Left ventricle myocardium inferior (tissue), 1 donor: ENCODE data around the gene INPP4A. TPM values are rescaled to one million over a fixed set of nuclear protein-coding genes. Genes with fewer than 3 reads are reported as not detected.

Experiments used
- DNase-seq: peaks from one replicate; pipeline ENCODE4 v3.0.0-alpha.2; 2020
- H3K27ac ChIP-seq: fragments of 200-600 bp; replicated peaks from 2 replicates; pipeline ENCODE4 v1.8.0; 2021
- H3K27me3 ChIP-seq: fragments of 200-600 bp; 2 replicates; pipeline ENCODE4 v1.8.0; 2021; ENCODE audit warnings: low read depth
- H3K36me3 ChIP-seq: fragments of 200-600 bp; 2 replicates; pipeline ENCODE4 v1.8.0; 2021
- H3K4me1 ChIP-seq: fragments of 200-600 bp; 2 replicates; pipeline ENCODE4 v1.8.0; 2021
- H3K4me3 ChIP-seq: fragments of 200-600 bp; 2 replicates; pipeline ENCODE4 v1.8.0; 2021; ENCODE audit warnings: mild to moderate bottlenecking, moderate library complexity
- H3K9me3 ChIP-seq: fragments of 200-600 bp; replicated peaks from 2 replicates; pipeline ENCODE4 v1.8.0; 2021
- intact Hi-C: fragments of 100-400 bp; cut with micrococcal nuclease; formaldehyde crosslinking; loops from one replicate; pipeline ENCODE4 v1.11.0; 2022
- total RNA-seq: library from RNA; stranded (reverse); fragmentation: NEBNext Ultra II Directional; extraction: Animal tissue kit (Norgen Biotek cat#: 25700); gene quantifications from one replicate; pipeline ENCODE4 v1.2.1, GENCODE V29; 2021
- TF ChIP-seq, protein P1 (sequence below): fragments of 200-600 bp; IDR thresholded peaks from 2 replicates; pipeline ENCODE4 v1.8.0; 2021; ENCODE audit warnings: antibody characterized with exemption, mild to moderate bottlenecking, borderline replicate concordance
- donor health status: DM: no; HTN: yes; CAD: no; lungs with severe emphysema.

The INPP4A gene
- total RNA-seq, 1 donor from 2014 or later: 20.8 TPM

DNA sequence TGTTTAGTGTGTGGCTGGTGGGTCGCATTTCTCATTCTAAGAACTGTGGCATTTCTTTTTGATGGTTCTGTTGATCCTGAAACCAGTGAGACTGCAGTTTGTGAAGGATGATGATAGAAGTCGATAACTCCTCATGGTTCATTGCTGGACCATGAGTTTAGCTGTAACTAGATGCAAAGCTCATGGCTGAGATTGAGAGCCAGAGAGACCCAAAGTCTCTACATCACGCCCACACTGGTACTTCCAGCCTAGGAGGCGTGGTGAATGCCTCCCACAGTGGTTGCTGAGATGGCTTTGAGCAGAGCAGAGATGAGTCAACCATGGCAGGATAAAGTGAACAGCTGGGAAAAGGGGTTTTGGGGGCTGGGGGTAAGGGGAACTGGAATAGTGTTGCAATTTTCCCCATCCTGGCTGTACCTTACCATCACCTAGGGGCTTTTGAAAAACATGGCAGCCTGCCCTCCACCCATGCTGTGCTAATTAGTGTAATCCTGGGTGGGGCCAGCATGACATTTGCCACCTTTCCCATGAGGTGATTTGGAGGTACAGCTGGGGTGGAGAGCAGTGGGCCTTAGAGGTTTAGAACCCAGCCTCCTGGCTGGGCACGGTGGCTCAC, 24.1 kb downstream of the INPP4A start:
- H3K27ac ChIP-seq: no peak overlapping the region
- TF ChIP-seq, protein P1, sequence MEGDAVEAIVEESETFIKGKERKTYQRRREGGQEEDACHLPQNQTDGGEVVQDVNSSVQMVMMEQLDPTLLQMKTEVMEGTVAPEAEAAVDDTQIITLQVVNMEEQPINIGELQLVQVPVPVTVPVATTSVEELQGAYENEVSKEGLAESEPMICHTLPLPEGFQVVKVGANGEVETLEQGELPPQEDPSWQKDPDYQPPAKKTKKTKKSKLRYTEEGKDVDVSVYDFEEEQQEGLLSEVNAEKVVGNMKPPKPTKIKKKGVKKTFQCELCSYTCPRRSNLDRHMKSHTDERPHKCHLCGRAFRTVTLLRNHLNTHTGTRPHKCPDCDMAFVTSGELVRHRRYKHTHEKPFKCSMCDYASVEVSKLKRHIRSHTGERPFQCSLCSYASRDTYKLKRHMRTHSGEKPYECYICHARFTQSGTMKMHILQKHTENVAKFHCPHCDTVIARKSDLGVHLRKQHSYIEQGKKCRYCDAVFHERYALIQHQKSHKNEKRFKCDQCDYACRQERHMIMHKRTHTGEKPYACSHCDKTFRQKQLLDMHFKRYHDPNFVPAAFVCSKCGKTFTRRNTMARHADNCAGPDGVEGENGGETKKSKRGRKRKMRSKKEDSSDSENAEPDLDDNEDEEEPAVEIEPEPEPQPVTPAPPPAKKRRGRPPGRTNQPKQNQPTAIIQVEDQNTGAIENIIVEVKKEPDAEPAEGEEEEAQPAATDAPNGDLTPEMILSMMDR: no peak
- no peak overlapping the region for H3K4me3 ChIP-seq
- H3K4me1 ChIP-seq: peaks cover 57% of the 10 kb centered on the region
- no peaks in the 10 kb centered on the region for H3K9me3 ChIP-seq
- no peaks in the 10 kb centered on the region for H3K27me3 ChIP-seq
- no peaks in the 10 kb centered on the region for H3K36me3 ChIP-seq
- no peak for DNase-seq
- intact Hi-C loops: no loop called here

DNA sequence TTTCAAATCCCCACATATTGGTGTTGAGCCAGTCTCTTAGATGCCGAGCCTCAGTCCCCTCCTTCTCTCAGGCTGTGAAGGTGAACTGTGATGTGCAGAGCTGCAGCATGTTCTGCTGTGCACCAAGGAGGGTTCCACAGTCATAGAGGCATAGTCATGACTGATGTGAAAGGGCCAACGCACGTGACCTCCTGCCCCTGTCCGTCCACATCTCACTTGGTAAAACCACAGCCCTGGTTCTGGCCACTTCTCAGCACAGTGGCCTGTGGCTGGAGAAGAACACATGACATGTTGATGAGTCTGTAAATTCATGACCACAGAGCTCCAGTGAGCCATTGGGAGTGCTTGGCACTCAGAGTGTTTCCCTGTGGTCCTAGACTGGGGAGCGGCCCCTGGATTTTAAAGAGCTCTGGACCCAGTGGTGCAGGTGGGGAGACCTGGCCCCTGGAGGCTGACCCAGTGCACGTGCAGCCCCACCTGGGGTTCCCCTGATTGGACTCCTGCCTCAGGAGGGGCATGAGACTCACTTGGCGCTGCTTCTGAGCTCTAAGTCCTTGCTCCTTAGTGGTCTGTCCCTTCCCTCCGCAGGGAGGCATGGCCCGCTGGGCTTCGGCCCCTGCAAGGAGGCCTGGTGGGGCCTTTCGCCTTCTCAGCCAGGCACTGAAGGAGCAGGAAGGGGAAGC, 25.3 kb downstream of the INPP4A start:
- intact Hi-C loops: no loop called here
- H3K36me3 ChIP-seq: no peaks in the 10 kb centered on the region
- H3K4me1 ChIP-seq: peaks cover 53% of the 10 kb centered on the region
- DNase-seq: no peak
- TF ChIP-seq, protein P1: no peak
- no peaks in the 10 kb centered on the region for H3K27me3 ChIP-seq
- H3K27ac ChIP-seq: no peak overlapping the region
- no peak overlapping the region for H3K4me3 ChIP-seq
- no peaks in the 10 kb centered on the region for H3K9me3 ChIP-seq

DNA sequence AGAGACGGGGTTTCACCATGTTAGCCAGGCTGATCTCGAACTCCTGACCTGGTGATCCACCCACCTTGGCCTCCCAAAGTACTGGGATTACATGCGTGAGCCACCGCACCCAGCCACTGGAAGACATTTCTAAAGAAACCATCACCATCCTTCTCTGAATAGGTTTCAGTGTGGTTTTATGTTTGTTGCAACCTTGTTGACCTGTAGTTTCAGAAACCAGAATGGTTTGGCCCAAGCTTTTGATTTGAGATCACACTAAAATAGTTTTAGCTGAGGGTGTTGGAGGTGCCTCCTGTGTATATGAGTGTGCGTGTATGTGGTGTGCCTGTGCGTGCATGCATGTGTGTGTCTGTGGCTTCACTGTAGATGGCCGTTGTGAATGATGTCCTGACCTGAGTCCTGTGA, 26.2 kb downstream of the INPP4A start:
- no peak overlapping the region for H3K27ac ChIP-seq
- intact Hi-C loops: no loop called here
- H3K4me3 ChIP-seq: no peak overlapping the region
- peaks cover 52% of the 10 kb centered on the region for H3K4me1 ChIP-seq
- no peak for DNase-seq
- no peaks in the 10 kb centered on the region for H3K9me3 ChIP-seq
- H3K36me3 ChIP-seq: no peaks in the 10 kb centered on the region
- no peaks in the 10 kb centered on the region for H3K27me3 ChIP-seq
- TF ChIP-seq, protein P1: no peak

DNA sequence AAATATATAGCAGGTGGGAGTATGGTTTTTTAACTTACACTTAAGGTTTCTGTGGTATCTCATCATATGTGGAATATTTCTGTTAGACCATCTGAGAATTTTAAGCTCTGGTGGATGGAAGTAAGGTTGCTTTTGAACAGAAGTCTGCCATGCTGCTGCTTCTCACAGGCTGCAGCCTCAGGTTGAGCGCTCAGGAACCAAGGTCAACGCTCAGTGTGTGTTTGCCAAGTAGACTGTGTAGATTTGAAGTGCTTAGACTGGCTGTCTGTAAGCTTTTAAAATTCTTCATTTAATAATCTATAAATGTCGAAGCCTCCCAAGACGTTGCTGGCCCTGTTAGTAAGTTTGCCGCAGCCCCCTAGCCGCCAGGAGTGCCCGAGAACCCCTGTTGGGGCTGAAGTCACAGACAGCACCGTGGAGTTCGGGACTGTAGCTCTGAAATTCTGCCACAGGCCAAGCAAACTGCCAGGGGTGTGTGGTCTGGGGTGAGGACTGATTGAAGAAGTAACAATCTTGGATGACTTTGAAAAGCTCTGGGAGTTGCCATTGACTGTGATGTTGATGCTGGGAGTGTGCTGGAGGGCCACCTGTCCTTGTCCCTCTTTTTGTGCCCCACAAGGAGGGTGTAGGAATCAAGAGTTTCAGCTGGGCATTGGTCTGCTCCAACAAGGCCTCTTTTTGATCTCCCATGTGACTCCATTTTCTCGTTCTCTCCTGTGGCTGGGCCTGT, 26.9 kb downstream of the INPP4A start:
- Histone ChIP-seq H3K9me3 (no peaks in the 10 kb centered on the region), H3K4me3 (no peak overlapping the region), H3K27ac (no peak overlapping the region), H3K36me3 (no peaks in the 10 kb centered on the region), H3K4me1 (peaks cover 52% of the 10 kb centered on the region), H3K27me3 (no peaks in the 10 kb centered on the region)
- intact Hi-C loops: no loop called here
- TF ChIP-seq, protein P1: no peak
- DNase-seq: no peak

DNA sequence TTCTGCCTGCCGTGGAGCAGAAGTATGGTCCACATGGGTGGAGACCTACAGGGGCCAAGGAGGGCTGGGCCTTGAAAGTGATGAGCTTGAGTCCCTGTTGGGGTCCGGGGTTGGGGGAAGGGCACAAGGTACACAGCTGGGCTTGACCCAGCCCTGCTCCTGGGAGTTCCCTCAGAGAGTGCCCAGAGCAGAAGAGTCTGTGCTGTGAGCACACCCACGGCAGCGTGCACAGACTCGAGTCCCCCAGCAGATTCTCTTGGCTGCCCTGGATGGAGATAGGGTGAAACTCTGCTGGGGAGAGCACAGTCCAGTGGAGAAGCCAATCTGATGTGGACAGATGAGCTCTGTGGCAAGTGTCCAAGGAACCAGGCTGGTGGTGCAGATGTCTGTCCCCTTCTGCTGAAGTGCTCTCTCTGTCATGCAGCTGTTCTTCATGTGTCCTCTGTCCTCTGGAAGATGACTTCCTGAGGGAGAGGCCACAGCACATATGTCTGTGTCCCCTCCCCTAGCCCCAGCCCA, 27.5 kb downstream of the INPP4A start:
- DNase-seq: no peak
- Histone ChIP-seq H3K27me3 (no peaks in the 10 kb centered on the region), H3K4me1 (peaks cover 52% of the 10 kb centered on the region), H3K36me3 (no peaks in the 10 kb centered on the region), H3K27ac (no peak overlapping the region), H3K9me3 (no peaks in the 10 kb centered on the region), H3K4me3 (no peak overlapping the region)
- TF ChIP-seq, protein P1: no peak
- intact Hi-C loops: no loop called here
